OCI-LY7 (cell line): ENCODE measurements around the gene HDGFL3. TPM values are rescaled to one million over a fixed set of nuclear protein-coding genes. Genes with fewer than 3 reads are reported as not detected.

ENCODE experiments used
- BruUV-seq: library from RNA; stranded (reverse); fragments of 400-500 nt; replicated peaks from 2 replicates; lab custom pipeline; 2021; lab: Mats Ljungman, UMichigan
- CTCF ChIA-PET: fragments of 300-600 bp; sonication (Branson Sonifier 250); formaldehyde crosslinking; loops from one replicate; lab custom pipeline; 2022; ENCODE audit warnings: antibody characterized with exemption; ENCODE audit not compliant: unreplicated experiment; lab: Charles Lee
- POLR2A ChIA-PET: fragments of 300-600 bp; sonication (Branson Sonifier 250); formaldehyde crosslinking; loops from one replicate; lab custom pipeline; 2022; ENCODE audit warnings: antibody characterized with exemption; lab: Charles Lee
- DNase-seq: peaks from one replicate; pipeline ENCODE4 v3.0.0-alpha.2; 2015; ENCODE audit warnings: low spot score
- H2AFZ ChIP-seq: fragments of 200-600 bp; sonication (generic), shearing (Covaris generic); 2 replicates; pipeline ENCODE4 v1.6.1; 2014; ENCODE audit warnings: mild to moderate bottlenecking, antibody characterized with exemption, low read length, moderate library complexity
- H3K27ac ChIP-seq: fragments of 200-600 bp; sonication (generic); 2 replicates; pipeline ENCODE4 v1.5.1; 2014; ENCODE audit warnings: mixed run types, low read depth, mild to moderate bottlenecking, moderate library complexity, low read length, inconsistent platforms; ENCODE audit not compliant: poor library complexity, severe bottlenecking
- H3K36me3 ChIP-seq: fragments of 200-600 bp; sonication (generic); 2 replicates; pipeline ENCODE4 v1.6.1; 2014; ENCODE audit warnings: mild to moderate bottlenecking, antibody characterized with exemption, low read length, moderate library complexity, mixed read lengths; ENCODE audit not compliant: insufficient read depth
- H3K4me1 ChIP-seq: fragments of 200-600 bp; sonication (generic); 2 replicates; pipeline ENCODE4 v1.5.1; 2014; ENCODE audit warnings: mild to moderate bottlenecking, low read length; ENCODE audit not compliant: insufficient read depth, poor library complexity, severe bottlenecking
- H3K4me2 ChIP-seq: fragments of 200-600 bp; sonication (generic); 2 replicates; pipeline ENCODE4 v1.6.1; 2014; ENCODE audit warnings: mild to moderate bottlenecking, low read length
- H3K4me3 ChIP-seq: fragments of 200-600 bp; sonication (generic); 2 replicates; pipeline ENCODE4 v1.5.1; 2014; ENCODE audit warnings: mild to moderate bottlenecking, low read depth, low read length; ENCODE audit not compliant: poor library complexity, severe bottlenecking
- H3K79me2 ChIP-seq: fragments of 200-600 bp; sonication (generic); 2 replicates; pipeline ENCODE4 v1.6.1; 2016; ENCODE audit warnings: low read depth, mild to moderate bottlenecking, low read length, moderate library complexity, mixed read lengths; ENCODE audit not compliant: insufficient read depth
- H3K9me2 ChIP-seq: fragments of 200-600 bp; sonication (generic); 2 replicates; pipeline ENCODE4 v1.6.1; 2016; ENCODE audit warnings: mild to moderate bottlenecking, low read length, mixed read lengths; ENCODE audit not compliant: insufficient read depth
- H3K9me3 ChIP-seq: fragments of 200-600 bp; sonication (generic); 2 replicates; pipeline ENCODE4 v1.6.1; 2014; ENCODE audit warnings: mild to moderate bottlenecking, mixed run types, low read length, mixed read lengths
- H4K20me1 ChIP-seq: fragments of 200-600 bp; sonication (generic); 2 replicates; pipeline ENCODE4 v1.6.1; 2014; ENCODE audit warnings: mild to moderate bottlenecking, antibody characterized with exemption, low read length, moderate library complexity, mixed read lengths; ENCODE audit not compliant: insufficient read depth
- CTCF ChIP-seq: fragments of 200-600 bp; sonication (generic); conservative IDR thresholded peaks from 2 replicates; pipeline ENCODE4 v1.5.1; 2014; ENCODE audit warnings: mild to moderate bottlenecking, antibody characterized with exemption, low read length, moderate library complexity, mixed read lengths
- EZH2phosphoT487 ChIP-seq: fragments of 200-600 bp; sonication (generic); IDR thresholded peaks from 2 replicates; pipeline ENCODE4 v1.6.1; 2018; ENCODE audit warnings: low read depth, borderline replicate concordance, mild to moderate bottlenecking, mixed run types, antibody characterized with exemption, low read length, moderate library complexity, mixed read lengths
- intact Hi-C: fragments of 100-400 bp; cut with micrococcal nuclease; formaldehyde crosslinking; loops from one replicate; pipeline ENCODE4 v1.10.0; 2022; ENCODE audit not compliant: unreplicated experiment
- total RNA-seq, 2 experiments: library from RNA; depleted of rRNA in 1 of 2; stranded (reverse); fragments of >200 nt in 1 of 2; shearing (Covaris generic) in 1 of 2; gene quantifications; 2 replicates each; pipeline ENCODE4 v1.2.3, GENCODE V29; 2014 to 2022

Gene HDGFL3
- total RNA-seq, 2 experiments from 2014 or later = 29.3 to 74.4 TPM

DNA sequence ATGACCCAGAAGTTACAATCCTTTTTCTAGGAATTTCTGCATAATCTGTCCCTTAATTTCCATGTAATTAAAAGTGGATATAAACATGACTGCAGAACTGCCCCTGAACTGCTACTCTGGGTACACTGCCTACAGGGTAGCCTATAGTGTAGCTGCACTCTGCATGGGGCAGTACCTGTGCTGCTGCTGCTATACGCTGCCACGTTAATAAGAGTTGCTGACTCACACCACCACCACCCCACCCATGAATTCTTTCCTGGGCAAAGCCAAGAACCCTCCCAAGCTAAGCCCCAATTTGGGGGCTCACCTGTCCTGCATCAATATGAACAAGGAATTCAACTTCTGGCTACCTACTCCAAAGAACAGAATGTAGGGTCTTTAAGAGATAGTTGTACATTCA is 13.9 kb downstream of the HDGFL3 start:
- H3K9me3 ChIP-seq = no peaks in the 10 kb centered on the region
- H3K27ac ChIP-seq = no peak overlapping the region
- H3K4me2 ChIP-seq = no peak overlapping the region
- DNase-seq = no peak
- H4K20me1 ChIP-seq = no peaks in the 10 kb centered on the region
- no peaks in the 10 kb centered on the region for H3K4me1 ChIP-seq
- H3K79me2 ChIP-seq = peaks cover 34% of the 10 kb centered on the region; the same call in 1 of the 2 replicates
- no peaks in the 10 kb centered on the region; the same call in 1 of the 2 replicates for H3K36me3 ChIP-seq
- intact Hi-C loops = no loop called here
- ChIA-PET POLR2A (no interaction called here), CTCF (no interaction called here)
- no peaks in the 10 kb centered on the region for H3K9me2 ChIP-seq
- H3K4me3 ChIP-seq = no peak overlapping the region
- BruUV-seq = no TSS peak
- no peak overlapping the region for H2AFZ ChIP-seq
- TF ChIP-seq CTCF (no peak), EZH2phosphoT487 (no peak)

DNA sequence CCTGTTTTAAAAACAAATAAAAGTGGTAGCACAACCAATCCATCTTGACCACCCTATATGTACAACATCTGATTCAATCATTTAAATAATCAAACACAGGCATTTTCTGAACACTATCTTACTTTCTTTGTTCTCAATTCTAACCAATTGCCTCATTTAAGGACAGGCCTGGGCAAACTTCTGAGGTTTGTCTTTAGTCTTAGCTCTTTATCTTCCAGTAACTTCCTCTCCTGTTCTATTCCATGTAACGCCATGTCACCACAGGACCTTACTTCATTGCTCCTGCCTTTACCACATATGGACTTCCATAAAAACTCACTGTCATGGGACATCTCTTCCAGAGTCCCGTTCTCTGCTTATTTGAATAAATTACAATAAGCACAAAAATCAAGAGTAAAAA is 14.9 kb downstream of the HDGFL3 start:
- no peaks in the 10 kb centered on the region; the same call in 1 of the 2 replicates for H3K36me3 ChIP-seq
- no peaks in the 10 kb centered on the region for H3K9me3 ChIP-seq
- H3K9me2 ChIP-seq = no peaks in the 10 kb centered on the region
- intact Hi-C loops = no loop called here
- no peak overlapping the region for H2AFZ ChIP-seq
- no peak for DNase-seq
- no peak overlapping the region for H3K27ac ChIP-seq
- H3K79me2 ChIP-seq = peaks cover 26% of the 10 kb centered on the region; the same call in 1 of the 2 replicates
- no peak overlapping the region for H3K4me3 ChIP-seq
- no TSS peak for BruUV-seq
- H3K4me1 ChIP-seq = no peaks in the 10 kb centered on the region
- H3K4me2 ChIP-seq = no peak overlapping the region
- H4K20me1 ChIP-seq = no peaks in the 10 kb centered on the region
- CTCF ChIA-PET = no interaction called here
- POLR2A ChIA-PET = interaction anchor here (0.9 kb wide), 1 partner anchor 10 kb away, joined by 3 read pairs; no protein-coding TSS in a partner anchor
- TF ChIP-seq CTCF = no peak
- TF ChIP-seq EZH2phosphoT487 = no peak

- ChIA-PET CTCF (no interaction called here), POLR2A (interaction anchor here (0.6 to 1.3 kb wide), 2 partner anchors 12 to 54 kb away, joined by 3 to 4 read pairs; no protein-coding TSS in a partner anchor)
- no peaks in the 10 kb centered on the region; the same call in 1 of the 2 replicates for H3K36me3 ChIP-seq
- no peaks in the 10 kb centered on the region for H3K9me2 ChIP-seq
- TF ChIP-seq EZH2phosphoT487 (no peak), CTCF (no peak)
- H3K4me3 ChIP-seq = no peak overlapping the region
- H4K20me1 ChIP-seq = no peaks in the 10 kb centered on the region
- intact Hi-C loops = no loop called here
- no peak for DNase-seq
- H3K4me1 ChIP-seq = no peaks in the 10 kb centered on the region
- H3K4me2 ChIP-seq = no peak overlapping the region
- no peak overlapping the region for H2AFZ ChIP-seq
- H3K9me3 ChIP-seq = no peaks in the 10 kb centered on the region
- peaks cover 14% of the 10 kb centered on the region; the same call in 1 of the 2 replicates for H3K79me2 ChIP-seq
- H3K27ac ChIP-seq = no peak overlapping the region
- no TSS peak for BruUV-seq
Measured at GRCh38 chr15:83190450-83190849, 17.2 kb downstream of the HDGFL3 start.
